Measurements from ENCODE around the gene ZXDC. TPM values are rescaled to one million over a fixed set of nuclear protein-coding genes. Genes with fewer than 3 reads are reported as not detected.

ZXDC gene
- total and polyA plus RNA-seq, 2 donors from 2014 or later = 11.4 to 44.8 TPM

- no peak for FAIRE-seq
- intact Hi-C loops (cut with DNase I) = no loop called here
- no peak overlapping the region for H3K9ac ChIP-seq (ENCODE audit: low read length in 3 of 3)
- no peak overlapping the region for H3K4me3 ChIP-seq (ENCODE audit: low read length in 3 of 3)
- peak in 1 of 5 donors; percentile 29 for DNase-seq
- H3K9me3 ChIP-seq (ENCODE audit: control insufficient read depth in 2 of 3, insufficient read depth in 1 of 3, low read length in 3 of 3) = no peaks in the 10 kb centered on the region
- no peaks in the 10 kb centered on the region for H3K4me1 ChIP-seq (ENCODE audit: control insufficient read depth in 2 of 3, insufficient read depth in 2 of 3, low read depth in 1 of 3, low read length in 3 of 3)
- TF ChIP-seq CTCF (IDR thresholded peaks at IDR 0.05; ENCODE audit: borderline replicate concordance, extremely low read depth, insufficient read depth) = no peak
- H3K36me3 ChIP-seq (ENCODE audit: control insufficient read depth in 2 of 3, insufficient read depth in 3 of 3, low read length in 3 of 3) = no peaks in the 10 kb centered on the region
- no peak overlapping the region for H3K27ac ChIP-seq (ENCODE audit: low read depth in 2 of 2, low read length in 2 of 2)
- H3K27me3 ChIP-seq (ENCODE audit: control insufficient read depth, insufficient read depth, low read length) = no peaks in the 10 kb centered on the region
Observed at GRCh38 chr3:126415661-126416591, 59.8 kb downstream of the ZXDC start.

- H3K27ac ChIP-seq (ENCODE audit: low read depth in 2 of 2, low read length in 2 of 2) = no peak overlapping the region
- FAIRE-seq (no peak), DNase-seq (no peak)
- TF ChIP-seq CTCF (IDR thresholded peaks at IDR 0.05; ENCODE audit: borderline replicate concordance, extremely low read depth, insufficient read depth) = no peak
- H3K4me3 ChIP-seq (ENCODE audit: low read length in 3 of 3) = no peak overlapping the region
- no peak overlapping the region for H3K9ac ChIP-seq (ENCODE audit: low read length in 3 of 3)
- no peaks in the 10 kb centered on the region for H3K36me3 ChIP-seq (ENCODE audit: control insufficient read depth in 2 of 3, insufficient read depth in 3 of 3, low read length in 3 of 3)
- no peaks in the 10 kb centered on the region for H3K27me3 ChIP-seq (ENCODE audit: control insufficient read depth, insufficient read depth, low read length)
- no peaks in the 10 kb centered on the region for H3K9me3 ChIP-seq (ENCODE audit: control insufficient read depth in 2 of 3, insufficient read depth in 1 of 3, low read length in 3 of 3)
- intact Hi-C loops (cut with DNase I) = no loop called here
- H3K4me1 ChIP-seq (ENCODE audit: control insufficient read depth in 2 of 3, insufficient read depth in 2 of 3, low read depth in 1 of 3, low read length in 3 of 3) = no peaks in the 10 kb centered on the region
Observed at GRCh38 chr3:126414961-126415660, 60.6 kb downstream of the ZXDC start.

GRCh38 chr3:126414406-126414805 lies 61.3 kb downstream of the ZXDC start:
- DNase-seq = no peak
- no peak for TF ChIP-seq CTCF (IDR thresholded peaks at IDR 0.05; ENCODE audit: borderline replicate concordance, extremely low read depth, insufficient read depth)
- no peak for FAIRE-seq

More at GRCh38 chr3:126414406-126414805, 61.3 kb downstream of the ZXDC start:
- Histone ChIP-seq H3K27me3 (ENCODE audit: control insufficient read depth, insufficient read depth, low read length) (no peaks in the 10 kb centered on the region), H3K4me3 (ENCODE audit: low read length in 3 of 3) (no peak overlapping the region), H3K36me3 (ENCODE audit: control insufficient read depth in 2 of 3, insufficient read depth in 3 of 3, low read length in 3 of 3) (no peaks in the 10 kb centered on the region), H3K4me1 (ENCODE audit: control insufficient read depth in 2 of 3, insufficient read depth in 2 of 3, low read depth in 1 of 3, low read length in 3 of 3) (no peaks in the 10 kb centered on the region), H3K9me3 (ENCODE audit: control insufficient read depth in 2 of 3, insufficient read depth in 1 of 3, low read length in 3 of 3) (no peaks in the 10 kb centered on the region), H3K27ac (ENCODE audit: low read depth in 2 of 2, low read length in 2 of 2) (no peak overlapping the region), H3K9ac (ENCODE audit: low read length in 3 of 3) (no peak overlapping the region)
- intact Hi-C loops (cut with DNase I) = no loop called here
